ENCODE data around the gene PLEKHA5. TPM values are rescaled to one million over a fixed set of nuclear protein-coding genes. Genes with fewer than 3 reads are reported as not detected.

PLEKHA5 gene
- total RNA-seq: 22.4 and 25.6 TPM in 2 replicates

GRCh38 chr12:19129486-19130223 is at the start of gene PLEKHA5:
Gene PLEKHA5, plus strand, starts transcription at chr12:19129733. Its CDS starts 67 bp downstream, at chr12:19129800.

